HG03469 (cell line): ENCODE data around the gene PDE4D.

Source experiments
- ATAC-seq: cut with Tn5 transposase; IDR thresholded peaks from one replicate; pipeline ENCODE4 v1.9.1; 2021; ENCODE audit warnings: mild to moderate bottlenecking, moderate library complexity, moderate number of reproducible peaks; ENCODE audit not compliant: unreplicated experiment

Gene PDE4D

DNA sequence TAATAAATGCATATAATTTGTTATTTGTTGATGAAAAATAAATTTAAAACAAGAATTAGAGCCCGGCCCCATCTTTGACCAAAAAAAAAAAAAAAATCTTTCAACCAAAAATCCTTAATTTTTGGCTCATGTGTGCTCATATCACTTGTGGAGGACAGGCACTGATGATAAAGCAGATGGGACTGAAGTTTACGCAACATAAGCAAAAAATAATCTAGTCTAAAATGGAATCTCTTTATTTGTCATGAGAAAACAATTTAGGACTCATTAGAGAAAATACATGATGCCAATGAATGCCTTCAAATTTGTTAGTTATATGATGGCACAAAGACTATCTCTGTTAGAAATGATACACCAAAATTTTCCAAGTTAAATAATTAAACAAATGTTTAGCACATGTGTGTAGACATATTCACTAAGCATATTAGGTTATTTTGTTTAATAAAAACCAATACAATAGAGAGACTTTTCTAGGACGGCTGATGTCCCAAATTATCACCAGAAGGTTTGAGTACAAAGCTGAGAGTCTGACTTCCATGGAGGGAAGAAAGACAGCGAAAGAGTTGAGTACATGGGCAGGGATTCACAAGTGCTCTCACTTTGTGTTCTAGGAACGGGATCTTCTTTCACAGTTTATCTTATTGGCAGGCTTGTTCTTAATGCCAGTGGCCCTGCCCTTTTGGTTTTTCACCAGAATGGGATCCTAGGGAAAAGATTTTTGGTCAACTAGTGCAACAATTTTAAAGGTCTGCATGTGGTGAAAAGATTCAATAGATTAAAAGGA lies 689.2 kb downstream of the PDE4D start:
- ATAC-seq, result no peak

DNA sequence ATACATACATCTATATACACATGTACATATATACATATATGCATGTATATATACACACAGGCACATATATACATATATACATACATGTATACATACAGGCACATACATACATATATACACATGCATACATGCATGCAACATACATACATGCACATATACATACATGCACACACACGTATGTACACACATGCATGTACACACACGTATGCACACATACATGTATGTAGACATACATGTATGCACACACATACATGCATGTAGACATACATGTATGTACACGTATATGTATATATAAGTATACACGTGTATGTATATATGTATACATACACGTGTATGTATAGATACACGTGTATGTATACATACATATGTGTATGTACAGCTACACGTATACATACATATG lies 693.7 kb downstream of the PDE4D start:
- no peak for ATAC-seq

DNA sequence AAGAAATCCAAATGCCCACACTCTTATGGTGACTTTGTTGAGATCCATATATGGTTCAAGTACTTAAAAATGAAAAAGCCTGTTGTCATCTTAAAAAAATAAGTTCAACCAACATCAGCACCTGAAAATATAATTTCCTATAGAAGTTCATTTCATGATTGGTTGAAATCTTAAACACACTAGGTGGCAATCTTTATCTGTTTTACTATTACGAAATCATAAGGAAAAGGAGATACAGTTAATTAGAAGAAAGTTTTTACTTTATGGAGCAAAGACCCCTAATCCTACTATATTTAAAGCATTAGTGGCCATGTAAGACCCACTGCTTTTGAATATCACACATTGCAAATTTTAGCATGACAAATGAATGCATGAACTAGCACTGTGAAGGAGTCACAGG lies 694.7 kb downstream of the PDE4D start:
- ATAC-seq, result no peak

DNA sequence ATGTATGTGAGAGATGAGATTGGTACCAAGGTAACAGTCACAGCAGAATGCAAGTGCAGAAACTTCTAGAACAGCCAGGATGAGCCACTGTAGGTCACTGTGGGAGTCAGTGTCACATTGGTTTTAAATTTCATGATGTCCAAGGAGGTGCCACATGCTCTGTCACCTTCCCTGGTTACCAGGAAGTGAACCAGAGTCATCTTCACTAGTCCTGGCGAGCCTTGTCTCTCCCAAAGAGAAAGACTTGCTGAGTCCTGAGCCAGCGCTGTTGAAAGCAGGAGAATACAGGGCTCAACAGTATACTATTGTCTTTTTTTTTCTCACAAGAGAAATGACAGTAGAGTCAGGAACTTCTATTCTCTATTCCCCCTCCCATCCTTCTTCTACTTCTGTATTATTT lies 695.2 kb downstream of the PDE4D start:
- no peak for ATAC-seq

DNA sequence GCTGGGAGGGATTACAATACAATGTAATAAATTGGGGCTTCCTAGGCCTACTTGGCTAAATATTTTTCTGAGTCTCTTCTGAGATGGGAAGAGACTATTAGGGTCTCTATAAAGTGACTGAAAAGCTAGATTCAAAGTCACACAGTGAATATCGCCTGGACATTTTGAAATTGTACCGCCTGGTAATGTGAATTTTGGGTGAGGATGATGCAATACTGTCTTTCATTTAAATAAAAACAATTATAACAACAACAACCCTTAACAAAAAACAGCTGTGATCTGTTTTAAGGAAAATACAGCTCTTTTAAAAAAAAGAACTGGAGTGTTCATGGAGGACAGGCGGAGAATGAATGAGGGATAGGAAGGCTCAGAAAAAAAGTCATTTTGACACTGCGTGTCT lies 695.6 kb downstream of the PDE4D start:
- no peak for ATAC-seq

DNA sequence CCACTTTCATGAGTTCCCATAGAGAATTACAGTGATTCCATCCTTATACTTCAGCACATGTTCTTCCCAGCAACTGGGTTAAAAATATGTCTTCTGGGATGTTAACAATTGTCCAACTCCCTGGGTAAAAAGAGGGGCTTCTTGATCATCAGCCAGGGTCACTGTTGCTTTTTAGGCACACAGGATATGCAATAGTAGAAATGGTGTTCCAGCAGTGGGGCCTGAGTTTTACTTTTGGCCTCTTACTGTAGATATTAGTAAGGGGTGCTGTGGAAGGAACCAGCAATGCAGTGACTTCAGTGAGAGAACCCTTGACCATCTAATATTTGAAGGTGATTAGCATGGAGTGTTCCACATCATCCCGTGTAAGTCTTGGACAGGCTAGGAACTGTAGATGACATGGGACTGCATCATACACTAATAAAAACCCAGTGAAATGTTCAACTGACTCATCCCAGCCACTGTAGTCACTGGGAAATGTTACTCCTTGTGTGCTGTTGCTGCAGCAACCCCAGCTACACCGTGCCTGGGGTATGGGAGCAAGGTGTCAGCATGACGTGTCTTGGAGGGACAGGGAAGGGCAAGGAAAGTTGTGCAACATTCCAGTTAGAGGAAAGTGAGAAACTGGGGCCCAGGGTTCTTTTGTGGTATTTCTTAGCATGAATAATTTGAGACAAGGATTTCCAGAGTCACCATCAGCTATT lies 699.8 kb downstream of the PDE4D start:
- no peak for ATAC-seq

DNA sequence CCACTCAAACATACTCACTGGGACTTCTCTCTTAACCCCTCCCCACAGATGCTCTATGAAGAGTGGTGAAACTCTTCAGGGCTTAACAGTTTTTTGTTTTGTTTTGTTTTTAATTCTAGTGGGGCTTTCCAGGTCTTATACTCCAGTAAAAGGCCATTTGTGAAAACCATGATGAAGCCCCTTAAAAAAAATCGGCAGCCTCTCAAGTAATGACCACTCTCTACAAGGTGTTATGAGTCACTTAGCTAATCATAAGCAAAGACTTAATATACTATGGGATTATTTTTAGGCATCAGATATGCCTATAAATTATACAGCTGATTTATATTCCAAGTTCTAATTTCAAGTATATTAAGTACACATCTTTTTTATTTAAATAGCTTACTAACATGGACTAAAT lies 702.8 kb downstream of the PDE4D start:
- no peak for ATAC-seq

DNA sequence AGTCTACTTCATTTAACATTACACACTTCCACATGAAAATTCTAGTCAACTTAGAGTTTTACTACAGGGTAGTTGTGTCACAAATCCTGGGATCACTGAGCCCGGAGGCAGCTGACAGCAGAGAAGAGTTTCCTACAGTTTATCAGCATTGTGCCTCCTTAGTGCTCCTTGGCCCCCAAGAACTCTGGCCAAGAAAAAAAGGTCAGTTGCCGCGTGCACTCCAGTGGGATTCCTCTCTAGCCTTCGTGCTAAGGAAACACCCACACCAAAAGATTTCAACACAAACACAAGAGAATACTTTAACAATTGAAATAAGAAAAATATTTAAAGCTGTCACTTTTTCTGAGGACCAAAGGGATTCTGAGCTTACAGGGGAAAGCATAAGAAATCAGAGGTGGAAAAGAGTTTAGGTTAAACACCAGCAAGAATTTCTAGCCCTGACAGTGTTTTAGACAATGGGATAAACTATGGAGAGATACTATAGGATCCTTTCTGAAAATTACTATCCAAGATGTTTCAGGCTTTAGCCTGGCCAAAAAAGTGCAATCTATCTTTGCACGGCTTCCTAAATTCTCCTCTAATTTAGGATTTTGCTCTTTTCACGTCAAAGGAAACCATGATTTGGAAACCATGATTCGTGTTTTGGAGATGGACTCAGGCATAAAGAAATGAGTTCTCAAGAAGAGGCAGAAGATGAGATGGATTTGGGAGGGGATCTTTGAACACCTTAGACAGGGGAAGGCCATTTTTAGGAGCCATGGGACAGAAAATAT lies 703.9 kb downstream of the PDE4D start:
- no peak for ATAC-seq

DNA sequence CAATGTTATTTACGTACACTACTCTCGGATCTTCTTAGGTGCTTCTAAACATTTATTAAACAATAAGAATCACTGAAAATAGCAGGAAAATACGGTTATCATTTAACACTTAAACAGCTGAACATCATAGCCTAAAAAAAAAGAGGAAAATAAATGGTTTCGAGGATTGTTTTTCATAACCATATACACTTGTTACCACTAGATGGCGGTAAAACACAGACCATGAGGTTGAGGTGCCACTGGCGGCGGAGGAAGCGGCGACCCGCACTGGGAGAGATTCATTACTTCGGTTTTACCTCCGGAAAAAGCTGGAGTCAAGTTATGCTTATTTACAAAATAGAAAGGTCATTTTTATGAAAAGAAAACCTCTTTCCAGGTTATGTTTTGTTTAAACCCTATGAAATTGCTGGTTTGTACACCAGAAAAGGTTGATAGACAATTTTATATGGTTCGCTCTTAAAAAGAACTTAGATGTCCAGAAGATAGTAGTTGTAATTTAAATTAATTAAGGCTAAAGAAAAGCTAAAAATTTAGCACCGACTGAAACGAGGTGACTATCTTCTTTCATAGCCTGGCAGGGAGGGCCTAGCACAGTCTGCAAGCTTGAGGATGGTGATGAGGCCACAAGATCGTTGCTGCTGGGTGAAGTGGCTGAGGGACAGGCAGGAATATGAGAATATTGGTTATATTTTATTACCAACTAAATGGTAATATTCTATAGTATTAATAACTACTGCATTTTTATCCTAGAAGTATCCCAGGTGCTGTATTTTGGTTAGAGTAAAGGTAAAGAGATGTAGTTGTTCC lies 704.9 kb downstream of the PDE4D start:
- peak; percentile 68 for ATAC-seq

DNA sequence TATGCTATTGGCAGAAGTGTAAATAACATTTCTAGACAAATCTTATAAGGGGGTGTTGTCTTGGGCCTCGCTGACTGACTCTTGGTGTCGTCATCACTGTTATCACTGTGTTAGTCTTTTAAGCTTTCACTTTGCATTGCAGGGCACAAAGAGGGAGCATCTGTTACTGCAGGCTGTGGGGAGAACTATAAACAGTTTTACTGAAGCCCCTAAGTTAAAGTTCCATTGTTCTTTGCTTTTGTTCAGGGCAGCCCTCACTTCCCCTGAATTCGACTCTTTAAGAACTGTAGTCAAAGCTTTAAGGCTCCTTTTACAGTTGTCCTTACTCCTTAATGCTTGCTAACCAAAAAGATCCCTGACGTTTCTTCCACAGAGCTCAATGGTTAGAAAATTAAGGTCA lies 705.7 kb downstream of the PDE4D start:
- no peak for ATAC-seq

DNA sequence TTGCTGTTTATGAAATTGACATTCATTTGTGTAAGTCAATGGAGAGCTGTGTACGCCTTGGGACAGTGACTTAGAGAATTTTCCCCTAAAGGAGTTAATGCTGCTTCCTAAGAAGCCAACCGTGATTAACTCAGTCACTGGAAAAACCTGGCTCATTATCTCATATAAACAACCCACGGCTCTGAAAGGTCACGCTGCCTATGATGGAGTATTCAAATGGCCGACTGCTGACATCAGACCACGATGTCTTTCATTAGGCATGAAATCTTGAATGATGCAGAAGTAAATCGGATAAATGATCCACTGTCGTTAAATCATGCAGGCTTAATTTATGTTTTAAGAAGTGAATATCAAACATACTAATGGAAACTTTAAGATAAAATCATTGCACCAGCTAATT lies 706.9 kb downstream of the PDE4D start:
- no peak for ATAC-seq

DNA sequence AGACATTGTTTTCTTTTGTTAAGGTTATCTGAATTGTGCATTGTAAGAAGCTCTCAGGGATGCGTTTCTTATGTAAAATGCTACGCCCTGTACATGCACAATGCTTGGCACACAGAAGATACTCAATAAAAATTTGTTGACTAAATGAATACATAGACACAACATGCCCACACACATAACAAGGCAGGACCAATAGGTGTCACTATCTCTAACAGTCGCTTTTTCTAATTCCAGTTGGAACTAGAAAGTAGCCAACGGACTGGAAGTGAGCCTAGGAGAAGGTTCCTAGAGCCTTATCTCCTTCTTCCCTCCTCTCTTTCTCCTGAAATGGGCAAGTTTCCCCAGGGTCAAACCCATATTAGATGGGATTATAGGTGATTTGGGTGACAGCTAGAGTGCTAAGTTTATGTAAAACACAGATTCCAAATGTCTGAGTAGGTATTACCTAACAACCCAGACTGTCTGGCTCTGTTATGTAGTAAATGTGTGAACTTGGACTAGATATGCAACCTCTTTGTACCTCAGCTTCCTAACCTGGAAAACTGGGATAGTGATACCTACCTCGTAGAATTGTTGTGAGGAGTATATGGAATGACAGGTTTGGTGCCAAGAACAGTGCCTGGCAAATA lies 707.7 kb downstream of the PDE4D start:
- no peak for ATAC-seq

DNA sequence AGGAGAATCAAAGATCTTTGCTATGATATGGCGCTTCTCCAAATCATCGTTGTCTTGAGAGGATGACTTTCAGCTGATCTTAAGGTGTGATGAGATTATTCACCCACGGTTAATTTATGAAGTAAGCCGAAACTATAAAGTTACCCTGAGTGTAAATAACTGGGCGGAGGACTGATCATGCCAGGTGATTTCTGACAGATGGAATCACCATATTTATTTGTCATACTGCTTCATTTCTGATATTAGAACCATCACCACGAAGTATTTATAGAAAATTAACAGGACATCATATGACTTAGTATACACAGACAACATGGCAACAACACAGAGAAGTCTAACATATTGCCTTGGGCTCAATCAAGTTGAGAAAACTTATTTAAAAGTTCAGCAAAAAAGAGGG lies 708.8 kb downstream of the PDE4D start:
- ATAC-seq, result no peak

DNA sequence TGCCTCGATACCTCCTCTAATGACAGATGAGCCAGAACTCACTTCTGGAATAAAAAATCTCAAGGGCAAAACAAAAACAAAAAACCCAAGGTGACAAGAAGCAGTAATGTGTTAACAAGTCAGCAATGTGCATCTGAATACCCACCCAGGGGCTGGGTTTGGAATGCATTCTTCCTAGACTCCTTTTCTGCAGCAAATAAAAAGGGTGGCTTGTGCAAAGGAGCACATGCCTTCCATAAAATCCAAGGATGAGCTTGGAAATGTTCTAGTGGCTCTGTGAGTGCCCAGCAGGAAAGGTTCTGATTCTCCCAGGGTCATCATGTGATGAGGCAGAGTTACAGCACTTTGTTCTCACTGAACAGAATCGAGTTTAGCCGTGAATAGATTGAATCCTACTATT lies 710.8 kb downstream of the PDE4D start:
- ATAC-seq, result no peak

DNA sequence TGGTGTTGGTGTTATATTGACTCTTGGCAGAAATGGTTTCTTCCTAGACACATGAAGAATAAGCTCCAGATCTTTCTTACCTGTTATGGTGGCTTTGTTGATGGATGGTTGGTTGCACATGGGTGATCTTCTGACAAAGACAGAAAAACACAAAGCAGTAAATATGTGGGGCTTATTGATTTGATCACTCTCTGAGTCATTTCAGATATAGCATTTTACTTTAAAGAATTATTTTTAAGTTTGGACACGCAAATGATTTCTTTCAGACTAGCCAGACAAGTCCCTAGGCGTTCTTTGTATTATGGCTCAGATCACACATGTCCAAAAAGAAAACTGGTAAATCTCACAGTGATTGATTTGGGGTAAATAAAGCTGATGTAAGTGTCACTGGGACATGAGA lies 713.0 kb downstream of the PDE4D start:
- ATAC-seq, result peak; percentile 80

DNA sequence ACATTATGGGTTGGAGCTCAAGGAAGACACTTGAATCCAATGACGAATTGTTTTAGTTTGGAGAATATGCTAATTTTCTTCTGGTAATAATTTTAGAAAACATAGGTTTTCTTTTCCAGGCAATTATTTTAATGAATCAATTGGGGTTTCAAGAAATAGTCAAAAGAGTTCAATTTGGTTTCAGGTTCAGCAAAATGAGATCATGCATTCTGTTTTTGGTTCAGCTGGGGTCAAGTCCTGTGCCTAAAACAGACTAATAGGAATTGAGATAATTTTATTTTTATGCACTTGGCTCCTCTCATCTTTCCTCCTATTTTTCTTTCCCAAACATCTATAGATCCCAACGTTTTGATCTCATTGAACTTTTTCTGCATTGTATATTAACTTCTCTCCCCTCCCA lies 713.8 kb downstream of the PDE4D start:
- no peak for ATAC-seq

DNA sequence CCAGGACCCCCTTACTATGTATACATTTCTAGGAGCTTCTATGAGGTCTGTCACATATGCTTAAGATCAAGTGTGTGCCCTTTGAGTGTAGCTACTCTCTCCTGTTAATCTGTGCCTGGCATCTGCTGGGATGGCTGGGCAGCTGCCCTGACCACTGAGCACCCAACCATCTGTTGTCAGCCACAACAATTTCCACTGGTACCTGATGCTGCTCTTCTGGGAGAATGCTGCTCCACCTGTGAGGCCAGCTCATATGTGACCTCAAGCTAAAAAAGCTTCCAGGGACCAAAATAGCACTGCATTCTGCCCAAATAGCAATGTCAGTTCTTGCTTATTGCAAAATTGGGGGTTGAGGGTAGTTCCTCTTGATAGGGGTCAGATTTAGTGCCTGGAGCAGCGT lies 715.0 kb downstream of the PDE4D start:
- ATAC-seq, result no peak

DNA sequence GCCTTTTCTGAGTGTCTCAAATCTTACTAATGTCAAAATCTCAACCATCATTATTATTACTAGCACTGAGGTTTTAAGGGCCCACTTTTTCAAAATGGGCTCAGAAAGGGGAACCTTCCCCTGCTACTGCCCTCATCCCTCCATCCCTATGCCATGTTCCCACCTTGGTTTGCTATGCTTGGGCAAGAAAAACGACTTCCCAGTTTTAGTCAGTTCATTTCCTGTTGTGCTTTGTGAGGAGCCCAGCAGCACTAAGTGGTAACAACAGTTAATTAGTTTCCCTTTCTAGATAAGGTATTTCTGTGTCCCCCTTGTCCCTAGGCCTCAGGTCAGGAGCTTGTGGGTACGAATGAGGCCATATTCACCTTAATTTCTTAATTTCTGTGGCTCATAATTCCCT lies 715.5 kb downstream of the PDE4D start:
- ATAC-seq, result no peak

DNA sequence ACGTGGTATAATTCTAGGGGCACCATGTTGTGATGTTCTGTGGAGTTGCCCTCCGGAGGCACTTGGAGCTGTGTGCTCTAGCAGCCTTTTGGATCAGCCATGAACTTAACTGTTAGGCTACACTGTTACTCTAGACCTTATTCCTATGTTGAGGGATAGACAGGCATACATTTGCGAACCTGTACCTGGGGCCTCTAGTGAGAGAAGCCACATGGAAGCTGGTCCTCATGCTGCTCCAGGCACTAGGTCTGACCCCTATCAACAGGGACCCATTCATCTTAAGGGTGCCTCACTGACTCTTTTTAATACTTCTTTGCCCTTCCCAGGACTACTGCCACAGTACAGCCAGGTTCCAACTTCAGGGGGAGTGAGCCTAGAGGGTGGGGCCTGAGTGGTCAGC lies 715.9 kb downstream of the PDE4D start:
- no peak for ATAC-seq

DNA sequence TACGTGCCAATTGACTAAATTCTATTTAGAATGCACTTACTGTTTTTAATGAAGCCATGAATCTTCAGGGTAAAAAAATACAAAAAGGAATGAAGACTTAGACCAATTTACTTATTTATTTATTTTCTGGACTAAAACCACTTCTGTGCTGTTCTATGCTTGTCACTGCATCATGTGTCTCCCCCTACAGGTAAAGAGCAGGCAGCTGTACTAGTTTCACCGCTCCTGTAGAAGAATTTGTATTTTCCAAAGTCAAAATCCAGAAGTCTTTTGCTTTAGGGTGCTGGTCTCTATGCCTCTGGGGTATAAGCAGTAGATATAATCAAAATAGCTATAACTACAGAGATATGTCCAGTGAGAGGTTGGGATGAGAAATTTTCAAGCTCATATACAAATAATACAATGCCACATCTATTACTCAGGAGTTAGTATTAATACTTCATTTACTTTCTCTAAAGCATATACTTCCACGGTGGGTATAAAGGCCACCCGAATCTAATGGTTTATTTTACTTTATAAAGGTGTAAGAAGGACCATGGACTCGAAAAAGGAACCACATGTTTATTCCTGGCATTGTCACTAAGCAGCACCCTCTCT lies 719.2 kb downstream of the PDE4D start:
- no peak for ATAC-seq
